Activated T-helper 1 cell treated with anti-CD3 and anti-CD28 coated beads, Interleukin-12 subunit alpha, Interleukin-12 subunit beta, Interleukin-2, Interleukin-4 antibody, amounts not matched to agents 30 ng/mL and 10 ng/mL and 1 ng/mL, durations not matched to agents 14 hours and 24 hours and 36 hours (primary cell): ENCODE data around the gene MAFG. TPM values are rescaled to one million over a fixed set of nuclear protein-coding genes. Genes with fewer than 3 reads are reported as not detected.

Experiments used
- DNase-seq: peaks from one replicate; pipeline ENCODE4 v3.0.0; 2021; ENCODE audit warnings: low spot score
- H3K27ac Mint-ChIP-seq: one replicate; pipeline ENCODE4 v1.8.0; 2021; ENCODE audit warnings: mild to moderate bottlenecking, mixed read lengths
- H3K27me3 Mint-ChIP-seq: one replicate; pipeline ENCODE4 v1.8.0; 2022; ENCODE audit warnings: mild to moderate bottlenecking, moderate library complexity, mixed read lengths; ENCODE audit not compliant: insufficient read depth
- H3K36me3 Mint-ChIP-seq: one replicate; pipeline ENCODE4 v1.8.0; 2021; ENCODE audit warnings: low read depth, mixed read lengths
- H3K4me1 Mint-ChIP-seq: one replicate; pipeline ENCODE4 v1.8.0; 2021; ENCODE audit warnings: low read depth, mixed read lengths
- H3K4me3 Mint-ChIP-seq: one replicate; pipeline ENCODE4 v1.8.0; 2021; ENCODE audit warnings: mild to moderate bottlenecking, moderate library complexity, mixed read lengths
- H3K9me3 Mint-ChIP-seq: one replicate; pipeline ENCODE4 v1.8.0; 2021; ENCODE audit warnings: mixed read lengths
- intact Hi-C: fragments of 100-400 bp; cut with micrococcal nuclease; formaldehyde crosslinking; loops from one replicate; pipeline ENCODE4 v1.15.1; 2024
- total RNA-seq: library from RNA; stranded (reverse); gene quantifications from 2 replicates; pipeline ENCODE4 v1.2.3, GENCODE V29; 2022

Gene MAFG
- total RNA-seq, 1 donor from 2014 or later = 33.8 TPM

DNA sequence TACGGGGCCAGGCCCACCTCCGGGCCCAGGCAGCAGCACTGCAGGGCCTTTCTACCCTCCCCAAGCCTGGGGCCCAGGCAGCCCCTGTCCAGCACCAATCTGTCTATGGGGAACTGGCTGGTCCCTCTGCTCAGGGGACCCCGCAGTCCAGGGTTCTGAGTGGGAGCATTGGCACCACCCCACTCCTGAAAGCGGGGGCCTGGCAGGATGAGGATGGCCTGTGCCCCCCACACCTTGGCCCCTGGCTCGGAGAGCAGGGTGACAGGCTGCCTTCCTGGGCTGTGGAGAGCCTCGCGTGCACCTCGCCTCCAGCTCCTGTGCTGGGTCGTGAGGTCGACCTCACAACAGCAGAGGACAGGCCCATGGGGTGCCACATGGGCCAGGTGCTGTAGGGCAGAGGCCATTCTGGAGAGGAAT lies 24.1 kb downstream of the MAFG start:
- Mint-ChIP-seq H3K4me1 (peaks cover 8% of the 10 kb centered on the region), H3K9me3 (no peaks in the 10 kb centered on the region), H3K36me3 (peaks cover 12% of the 10 kb centered on the region), H3K27me3 (peaks cover 3% of the 10 kb centered on the region), H3K27ac (no peak overlapping the region), H3K4me3 (no peak overlapping the region)
- DNase-seq = no peak
- intact Hi-C loops = no loop called here

DNA sequence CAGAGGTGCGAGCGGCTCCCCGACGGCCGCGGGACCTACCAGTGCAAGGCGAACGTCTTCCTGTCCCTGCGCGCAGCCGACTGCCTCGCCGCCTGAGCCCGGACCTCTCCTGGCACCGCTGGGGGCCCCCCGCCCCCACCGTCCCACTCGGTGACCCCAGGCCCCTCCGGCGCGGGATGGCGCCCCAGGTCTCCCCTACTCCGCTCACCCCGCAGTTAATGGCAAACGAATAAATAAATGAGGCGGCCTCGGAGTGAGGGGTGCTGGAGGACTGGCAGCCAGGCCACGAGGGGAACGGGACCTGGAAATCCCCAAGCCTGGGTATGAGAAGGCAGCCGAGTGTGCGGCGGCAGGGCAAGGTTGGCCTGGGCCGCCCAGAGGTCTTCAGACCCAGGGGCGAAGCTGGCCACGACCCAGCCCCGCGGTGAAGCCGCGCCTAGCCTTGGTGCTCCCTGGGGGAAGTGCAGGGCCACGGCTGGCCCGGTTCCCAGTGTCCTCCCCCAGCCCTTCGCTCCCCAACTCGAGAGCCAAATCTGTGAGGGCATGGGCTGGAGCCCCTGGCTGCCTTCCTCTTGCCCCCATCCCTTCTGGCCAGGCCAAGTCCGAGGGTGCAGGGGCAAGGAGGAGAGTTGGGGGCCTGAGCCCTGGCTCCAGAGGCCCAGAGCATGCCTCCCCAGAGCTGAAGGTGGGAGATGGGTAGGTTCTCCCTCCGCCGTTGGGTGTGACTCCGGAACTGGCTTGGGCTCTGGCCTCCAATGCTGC lies 24.7 kb downstream of the MAFG start:
- H3K4me1 Mint-ChIP-seq = peaks cover 8% of the 10 kb centered on the region
- H3K27me3 Mint-ChIP-seq = peaks cover 3% of the 10 kb centered on the region
- no peak overlapping the region for H3K4me3 Mint-ChIP-seq
- intact Hi-C loops = no loop called here
- H3K27ac Mint-ChIP-seq = no peak overlapping the region
- peaks cover 11% of the 10 kb centered on the region for H3K36me3 Mint-ChIP-seq
- DNase-seq = no peak
- no peaks in the 10 kb centered on the region for H3K9me3 Mint-ChIP-seq

DNA sequence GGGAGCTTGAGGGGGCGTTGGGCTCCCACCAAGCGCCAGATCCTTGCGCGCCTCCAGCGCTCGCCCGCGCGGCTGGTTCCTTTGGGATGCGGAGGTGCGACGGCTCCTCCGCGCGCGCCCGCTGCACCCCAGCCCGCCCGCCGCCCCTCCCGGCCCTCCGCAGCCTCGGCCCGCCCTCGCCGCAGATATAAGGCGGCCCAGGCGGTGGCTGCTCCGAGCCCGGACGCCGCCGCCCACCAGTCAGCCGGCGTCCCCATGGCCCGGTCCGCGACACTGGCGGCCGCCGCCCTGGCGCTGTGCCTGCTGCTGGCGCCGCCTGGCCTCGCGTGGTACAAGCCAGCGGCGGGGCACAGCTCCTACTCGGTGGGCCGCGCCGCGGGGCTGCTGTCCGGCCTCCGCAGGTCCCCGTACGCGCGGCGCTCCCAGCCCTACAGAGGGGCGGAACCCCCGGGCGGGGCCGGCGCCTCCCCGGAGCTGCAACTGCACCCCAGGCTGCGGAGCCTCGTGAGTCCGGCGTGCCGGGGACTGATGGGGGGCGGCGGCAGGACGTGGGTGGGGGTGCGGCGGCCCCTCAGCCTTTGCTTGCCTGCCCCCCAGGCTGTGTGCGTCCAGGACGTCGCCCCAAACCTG lies 25.4 kb downstream of the MAFG start, which contains the start of gene NPB:
Gene NPB (plus strand): TSS at position 216 of the 630 bp plus-strand sequence. CDS start 40 bp downstream, at position 256.
- no peaks in the 10 kb centered on the region for H3K9me3 Mint-ChIP-seq
- peaks cover 3% of the 10 kb centered on the region for H3K27me3 Mint-ChIP-seq
- peaks cover 11% of the 10 kb centered on the region for H3K36me3 Mint-ChIP-seq
- intact Hi-C loops = no loop called here
- no peak within 1 kb of the TSS for H3K4me3 Mint-ChIP-seq
- H3K4me1 Mint-ChIP-seq = peaks cover 8% of the 10 kb centered on the region
- no peak within 1 kb of the TSS for H3K27ac Mint-ChIP-seq
- DNase-seq = no peak

DNA sequence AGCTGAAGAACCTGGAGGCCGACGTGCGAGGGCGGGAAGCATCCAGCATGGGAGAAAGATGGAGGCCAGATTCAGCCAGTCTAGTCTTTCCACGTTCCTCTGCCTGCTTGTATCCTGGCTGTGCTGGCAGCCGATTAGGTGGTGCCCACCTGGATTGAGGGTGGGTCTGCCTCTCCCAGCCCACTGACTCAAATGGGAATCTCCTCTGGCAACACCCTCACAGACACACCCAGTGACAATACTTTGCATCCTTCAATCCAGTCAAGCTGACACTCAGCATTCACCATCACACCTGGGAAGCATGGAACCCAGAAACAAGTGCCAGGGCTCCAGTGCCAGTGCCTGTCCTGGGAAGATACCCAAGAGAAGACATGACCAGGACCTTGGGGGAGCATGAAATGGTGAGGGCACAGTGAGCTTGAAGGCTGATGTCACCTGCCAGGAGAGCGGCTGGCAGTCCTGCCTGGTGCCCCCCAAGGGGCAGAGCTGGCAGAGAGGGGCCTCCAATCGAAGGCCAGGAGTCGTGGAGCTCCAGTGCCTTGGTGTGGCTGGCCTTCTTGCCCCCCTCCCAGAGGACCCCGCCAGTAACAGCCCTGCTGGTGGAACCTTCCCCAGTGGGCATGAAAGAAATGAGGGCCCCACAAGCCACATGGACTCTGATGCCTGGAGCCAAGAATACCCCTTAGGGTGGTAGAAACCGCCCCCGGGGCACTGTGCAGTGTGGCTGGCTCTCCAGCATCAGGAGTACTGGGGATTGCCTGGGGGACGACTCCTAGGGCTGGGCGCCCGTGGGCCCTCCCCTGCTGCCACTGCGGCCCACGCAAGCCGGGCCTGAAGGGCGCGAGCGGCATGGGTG lies 26.1 kb downstream of the MAFG start:
- intact Hi-C loops = no loop called here
- Mint-ChIP-seq H3K4me3 (no peak overlapping the region), H3K27ac (no peak overlapping the region)

DNA sequence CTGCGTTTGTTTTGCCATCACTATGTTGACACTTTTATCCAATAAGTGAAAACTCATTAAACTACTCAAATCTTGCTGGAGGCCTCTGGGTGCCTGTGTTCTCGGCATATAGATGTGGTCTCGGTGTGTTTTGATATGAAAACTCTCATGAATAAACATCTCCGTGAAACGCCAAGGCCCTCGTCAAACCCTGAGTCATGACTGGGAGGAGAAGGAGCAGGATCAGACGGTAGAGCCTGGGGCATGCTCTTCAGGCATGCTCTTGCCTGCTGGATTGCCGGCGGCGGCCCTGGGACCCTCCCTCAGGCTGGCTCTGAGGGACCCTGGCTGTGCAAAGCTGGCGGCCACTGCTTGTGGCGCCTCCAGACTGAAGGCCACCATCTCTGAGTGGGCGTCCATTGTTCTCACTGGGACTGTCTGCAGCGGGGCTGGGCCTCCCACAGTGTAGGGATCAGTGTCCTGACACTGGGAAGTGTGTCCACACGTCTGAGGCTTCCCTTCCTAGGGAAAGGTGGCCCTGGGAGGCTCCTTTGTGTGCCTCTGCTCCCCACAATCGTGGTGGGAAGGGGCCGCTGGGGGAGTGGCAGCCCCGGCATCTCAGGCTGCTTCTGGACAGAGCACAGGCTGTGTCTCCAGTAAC lies 27.2 kb downstream of the MAFG start:
- no peaks in the 10 kb centered on the region for H3K9me3 Mint-ChIP-seq
- H3K27ac Mint-ChIP-seq = no peak overlapping the region
- peaks cover 3% of the 10 kb centered on the region for H3K27me3 Mint-ChIP-seq
- no peak overlapping the region for H3K4me3 Mint-ChIP-seq
- peaks cover 8% of the 10 kb centered on the region for H3K4me1 Mint-ChIP-seq
- peaks cover 13% of the 10 kb centered on the region for H3K36me3 Mint-ChIP-seq
- DNase-seq = no peak
- intact Hi-C loops = no loop called here

More for the DNA sequence above, 26.1 kb downstream of the MAFG start:
- peaks cover 3% of the 10 kb centered on the region for H3K27me3 Mint-ChIP-seq
- peaks cover 8% of the 10 kb centered on the region for H3K4me1 Mint-ChIP-seq
- H3K36me3 Mint-ChIP-seq = peaks cover 11% of the 10 kb centered on the region
- no peaks in the 10 kb centered on the region for H3K9me3 Mint-ChIP-seq
- DNase-seq = no peak

DNA sequence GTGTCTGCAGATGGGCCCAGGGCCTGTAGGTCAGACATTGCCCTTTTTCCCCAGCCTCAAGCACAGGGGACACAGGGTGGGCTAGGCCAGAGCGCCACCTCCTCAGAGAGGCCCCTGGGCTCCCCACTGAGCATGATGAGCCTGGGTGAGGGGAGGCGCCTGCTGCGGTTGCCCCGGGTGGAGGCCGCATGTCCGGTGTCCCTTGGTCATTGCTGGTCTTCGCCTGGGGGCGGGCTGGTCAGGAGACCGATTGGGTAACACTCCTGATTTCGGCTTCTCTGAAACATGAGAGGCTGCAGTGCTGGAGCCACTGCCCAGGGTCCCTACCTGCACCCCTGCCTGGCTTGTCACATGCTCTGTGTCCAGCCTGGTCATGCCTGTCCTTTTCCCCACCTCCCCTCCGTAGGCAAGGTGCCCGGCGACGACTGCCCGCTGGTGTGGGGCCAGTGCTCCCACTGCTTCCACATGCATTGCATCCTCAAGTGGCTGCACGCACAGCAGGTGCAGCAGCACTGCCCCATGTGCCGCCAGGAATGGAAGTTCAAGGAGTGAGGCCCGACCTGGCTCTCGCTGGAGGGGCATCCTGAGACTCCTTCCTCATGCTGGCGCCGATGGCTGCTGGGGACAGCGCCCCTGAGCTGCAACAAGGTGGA lies 27.9 kb downstream of the MAFG start:
- Mint-ChIP-seq H3K27ac (no peak overlapping the region), H3K27me3 (peaks cover 3% of the 10 kb centered on the region), H3K4me3 (no peak overlapping the region), H3K9me3 (no peaks in the 10 kb centered on the region), H3K36me3 (peaks cover 14% of the 10 kb centered on the region), H3K4me1 (peaks cover 8% of the 10 kb centered on the region)
- intact Hi-C loops = no loop called here
- DNase-seq = no peak

DNA sequence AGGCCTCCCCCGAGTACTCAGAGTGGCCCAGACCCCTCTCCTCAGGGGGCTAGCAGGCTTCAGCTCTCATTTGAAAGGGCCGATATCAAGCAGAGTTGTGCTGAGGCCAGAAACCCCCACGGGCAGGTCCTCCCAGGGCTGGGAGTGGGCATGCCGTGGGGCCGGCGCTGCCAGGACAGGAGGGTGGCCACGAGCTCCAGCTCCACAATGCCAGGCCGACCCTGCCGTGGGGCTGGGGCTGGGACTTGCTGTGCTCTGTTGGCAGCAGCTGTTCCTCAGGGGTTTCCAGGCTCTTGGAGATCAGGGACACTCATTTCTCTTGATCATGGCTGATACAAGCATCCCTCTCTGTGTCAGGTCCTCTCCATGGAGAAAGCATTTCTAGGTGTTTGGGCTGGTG lies 28.6 kb downstream of the MAFG start:
- no peak overlapping the region for H3K4me3 Mint-ChIP-seq
- DNase-seq = no peak
- H3K36me3 Mint-ChIP-seq = peaks cover 14% of the 10 kb centered on the region
- H3K9me3 Mint-ChIP-seq = no peaks in the 10 kb centered on the region
- intact Hi-C loops = no loop called here
- H3K4me1 Mint-ChIP-seq = peaks cover 8% of the 10 kb centered on the region
- H3K27ac Mint-ChIP-seq = no peak overlapping the region
- peaks cover 3% of the 10 kb centered on the region for H3K27me3 Mint-ChIP-seq

DNA sequence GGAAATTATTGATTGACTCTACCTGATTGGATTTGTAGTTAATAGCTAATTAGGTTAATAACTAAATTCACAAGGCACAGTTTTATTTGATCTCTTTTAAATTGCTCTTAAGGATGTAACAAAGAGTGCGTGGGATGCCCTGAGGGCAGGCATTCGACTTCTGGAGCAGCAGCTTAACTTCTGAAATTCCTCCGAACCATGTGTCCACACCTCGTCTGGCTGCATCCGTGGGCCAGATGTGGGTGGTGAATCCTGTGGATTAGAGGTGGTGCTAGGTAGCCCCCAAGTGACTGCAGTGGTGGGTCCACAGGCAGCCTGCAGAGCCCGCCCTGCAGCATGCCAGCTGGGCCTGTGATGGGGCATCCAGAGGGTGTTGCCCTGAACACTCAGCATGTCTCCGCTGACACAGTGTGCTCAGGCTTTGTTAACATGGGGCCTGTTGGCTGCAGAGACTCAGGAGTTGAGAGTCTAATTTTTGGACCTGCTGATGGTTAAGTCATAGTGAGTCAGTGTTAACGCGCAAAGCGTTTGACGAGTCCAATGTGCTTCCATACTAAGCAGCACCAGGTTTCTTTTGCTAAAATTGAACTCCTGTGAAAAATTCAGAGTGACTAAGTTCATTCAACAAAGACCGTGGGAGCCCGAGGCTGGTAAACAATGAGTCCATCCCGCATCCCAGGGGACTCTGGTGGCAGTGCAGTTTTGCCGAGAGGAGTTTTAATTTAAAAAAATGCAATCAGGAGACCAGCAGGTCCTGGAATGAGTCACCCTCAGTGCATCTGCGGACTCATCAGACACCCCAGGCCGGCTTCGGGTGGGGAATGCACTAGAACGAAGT lies 29.3 kb downstream of the MAFG start:
- no peak for DNase-seq
- Mint-ChIP-seq H3K4me3 (no peak overlapping the region), H3K27ac (no peak overlapping the region), H3K27me3 (peaks cover 3% of the 10 kb centered on the region), H3K9me3 (no peaks in the 10 kb centered on the region), H3K36me3 (peaks cover 12% of the 10 kb centered on the region), H3K4me1 (peaks cover 8% of the 10 kb centered on the region)
- intact Hi-C loops = no loop called here

DNA sequence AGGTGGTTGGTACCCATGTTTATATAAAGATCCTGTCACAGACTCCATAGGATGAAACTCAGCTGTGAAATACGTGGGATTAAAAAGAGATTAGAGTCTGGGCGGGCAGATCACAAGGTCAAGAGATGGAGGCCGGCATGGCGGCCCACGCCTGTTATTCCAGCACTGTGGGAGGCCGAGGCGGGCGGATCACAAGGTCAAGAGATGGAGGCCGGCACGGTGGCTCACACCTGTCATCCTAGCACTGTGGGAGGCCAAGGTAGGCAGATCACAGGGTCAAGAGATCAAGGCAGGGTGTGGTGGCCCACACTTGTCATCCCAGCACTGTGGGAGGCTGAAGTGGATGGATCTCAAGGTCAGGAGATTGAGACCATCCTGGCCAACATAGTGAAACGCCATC lies 32.1 kb downstream of the MAFG start:
- intact Hi-C loops = no loop called here
- Mint-ChIP-seq H3K9me3 (no peaks in the 10 kb centered on the region), H3K4me3 (no peak overlapping the region), H3K4me1 (no peaks in the 10 kb centered on the region), H3K36me3 (peaks cover 6% of the 10 kb centered on the region), H3K27me3 (no peaks in the 10 kb centered on the region), H3K27ac (no peak overlapping the region)
- no peak for DNase-seq

DNA sequence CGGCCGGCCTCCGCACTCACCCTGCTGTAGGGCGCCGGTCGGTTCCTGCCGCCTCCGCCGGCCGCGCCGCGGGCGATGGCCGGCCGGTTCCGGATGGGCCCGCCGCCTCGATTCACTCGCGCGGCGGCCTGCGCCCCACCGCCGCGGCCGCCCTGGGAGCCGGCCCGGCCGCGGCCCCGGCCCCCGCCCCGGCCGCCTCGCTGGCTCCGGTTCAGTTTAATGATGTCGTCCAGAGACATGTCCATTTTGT lies 36.3 kb downstream of the MAFG start:
- DNase-seq = no peak
- H3K9me3 Mint-ChIP-seq = no peaks in the 10 kb centered on the region
- H3K36me3 Mint-ChIP-seq = peaks cover 29% of the 10 kb centered on the region
- H3K4me1 Mint-ChIP-seq = peaks cover 13% of the 10 kb centered on the region
- H3K27me3 Mint-ChIP-seq = no peaks in the 10 kb centered on the region
- peak overlapping the region; percentile 96 for H3K4me3 Mint-ChIP-seq
- intact Hi-C loops = loop anchor here (1.0 to 2.0 kb wide), 7 partner anchors 20 to 207 kb away; partner anchors contain the start of genes ARHGDIA, FASN, P4HB and PCYT2
- H3K27ac Mint-ChIP-seq = peak overlapping the region; percentile 98

DNA sequence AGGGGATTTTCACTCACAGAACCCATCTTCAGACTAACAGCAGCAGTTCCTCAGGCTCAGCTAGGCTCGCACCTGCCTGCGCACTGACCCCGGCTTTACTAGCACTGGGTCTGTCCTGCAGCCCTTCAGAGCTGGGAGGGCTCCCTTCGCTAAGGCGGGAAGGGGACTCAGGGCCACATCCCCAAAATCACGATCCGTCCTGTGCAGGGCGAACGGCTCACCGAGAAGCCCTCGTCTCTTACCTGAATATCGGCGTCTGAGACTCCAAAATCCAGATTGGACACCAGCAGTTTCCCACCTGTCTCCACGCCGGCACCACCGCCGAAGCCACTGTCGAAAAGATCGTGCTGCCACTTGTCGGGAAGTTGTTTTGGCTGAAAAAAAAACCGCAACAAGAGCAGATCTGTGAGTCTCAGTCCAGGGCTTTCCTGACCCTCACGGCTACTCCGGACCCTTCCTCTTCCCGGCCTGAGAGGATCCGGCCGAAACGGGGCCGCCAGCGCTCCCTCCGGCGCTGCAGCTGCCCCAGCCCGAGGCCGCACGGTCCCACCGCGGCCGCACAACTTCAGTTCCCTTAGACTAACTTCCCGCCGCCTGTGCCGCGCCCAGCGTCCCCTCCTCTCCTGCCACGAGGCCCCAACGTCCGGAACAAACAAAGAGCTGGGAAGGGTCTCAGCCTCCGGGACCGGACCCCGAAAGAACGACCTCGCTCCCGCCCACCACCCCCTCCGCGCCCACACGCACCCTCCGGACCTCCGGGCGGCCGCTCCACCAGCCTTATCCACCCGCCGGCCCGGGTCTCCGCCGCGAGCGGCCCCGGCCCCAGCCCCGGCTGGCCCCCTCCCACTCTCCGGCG lies 36.9 kb downstream of the MAFG start:
- Mint-ChIP-seq H3K27ac (peak overlapping the region; percentile 87), H3K4me3 (peak overlapping the region; percentile 92), H3K9me3 (no peaks in the 10 kb centered on the region), H3K36me3 (peaks cover 31% of the 10 kb centered on the region), H3K4me1 (peaks cover 13% of the 10 kb centered on the region), H3K27me3 (no peaks in the 10 kb centered on the region)
- peak; percentile 29 for DNase-seq
- intact Hi-C loops = loop anchor here (1.0 to 2.0 kb wide), 7 partner anchors 19 to 208 kb away; partner anchors contain the start of genes ARHGDIA, FASN, P4HB and PCYT2
